GM12864 (cell line): Measurements from ENCODE around the gene SCN4B.

ENCODE experiments used
- DNase-seq: peaks from one replicate; pipeline ENCODE4 v3.0.0-alpha.2; 2011; ENCODE audit warnings: low read depth
- H3K4me3 ChIP-seq: 2 replicates; pipeline ENCODE4 v1.5.1; 2011; ENCODE audit warnings: mild to moderate bottlenecking, low read depth, low read length, control low read depth
- CTCF ChIP-seq: IDR thresholded peaks from 2 replicates; pipeline ENCODE4 v1.5.1; 2011; ENCODE audit warnings: low read depth, mild to moderate bottlenecking, moderate library complexity, low read length, control low read depth, inconsistent platforms; ENCODE audit errors: missing control alignments

Gene SCN4B

DNA sequence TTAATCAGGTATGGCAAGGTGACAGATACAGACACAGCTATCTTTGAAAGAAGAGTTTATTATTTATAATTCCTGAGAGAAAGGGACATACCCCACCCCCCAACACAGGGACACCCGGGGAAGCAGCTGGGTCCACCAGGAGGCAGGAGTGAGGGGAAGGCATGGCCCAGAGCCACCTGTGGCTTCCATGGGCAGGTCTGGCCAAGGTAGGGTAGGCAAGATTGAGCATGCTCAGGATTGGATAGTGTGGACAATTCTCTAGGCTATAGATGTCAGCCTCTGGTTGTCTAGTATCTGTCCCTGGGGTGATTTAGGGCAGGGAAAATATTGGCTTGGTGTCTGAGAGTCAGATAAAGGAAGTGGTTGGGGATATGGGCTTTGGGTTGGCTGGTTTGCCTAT lies 38.4 kb downstream of the SCN4B start:
- no peak for TF ChIP-seq CTCF
- H3K4me3 ChIP-seq, result no peak overlapping the region
- DNase-seq, result no peak

GRCh38 chr11:118112711-118113430 lies 39.8 kb downstream of the SCN4B start:
- H3K4me3 ChIP-seq, result no peak overlapping the region
- no peak for DNase-seq
- TF ChIP-seq CTCF, result no peak

DNA sequence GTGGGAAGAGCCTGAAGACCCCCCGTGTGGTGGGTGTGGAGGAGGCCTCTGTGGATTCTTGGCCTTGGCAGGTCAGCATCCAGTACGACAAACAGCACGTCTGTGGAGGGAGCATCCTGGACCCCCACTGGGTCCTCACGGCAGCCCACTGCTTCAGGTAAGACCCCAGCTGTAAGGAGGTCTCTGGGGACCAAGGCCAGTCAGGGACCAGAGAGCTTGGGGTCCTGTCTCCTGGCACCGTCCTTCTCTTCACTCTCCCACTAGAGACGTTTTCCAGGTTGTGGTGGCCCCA lies 40.9 kb downstream of the SCN4B start:
- H3K4me3 ChIP-seq, result no peak overlapping the region
- no peak for TF ChIP-seq CTCF
- DNase-seq, result no peak

GRCh38 chr11:118111019-118111743 lies 41.4 kb downstream of the SCN4B start:
- no peak for DNase-seq
- H3K4me3 ChIP-seq, result no peak overlapping the region
- TF ChIP-seq CTCF, result no peak

DNA sequence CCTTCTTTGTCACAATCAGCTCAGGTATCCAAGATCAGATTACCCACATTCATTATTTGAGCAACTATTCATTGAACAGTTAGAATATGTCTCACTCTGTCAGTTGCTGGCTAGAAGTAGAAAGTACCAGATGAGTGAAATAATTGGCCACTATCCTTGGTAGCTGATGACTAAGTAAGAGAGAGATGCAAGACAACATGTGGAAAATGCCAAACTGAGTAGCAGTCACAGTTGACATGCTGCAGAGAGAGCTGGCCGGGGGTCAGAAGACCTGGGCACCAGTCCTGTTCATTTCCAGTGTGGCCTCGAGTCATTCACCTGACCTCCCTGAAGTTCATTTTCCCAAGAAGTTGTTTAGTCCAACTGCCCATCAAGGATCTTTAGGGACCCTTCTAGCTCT lies 43.4 kb downstream of the SCN4B start:
- no peak for DNase-seq
- TF ChIP-seq CTCF, result no peak
- H3K4me3 ChIP-seq, result no peak overlapping the region

- no peak for TF ChIP-seq CTCF
- no peak for DNase-seq
- no peak overlapping the region for H3K4me3 ChIP-seq
These were observed 44.1 kb downstream of the SCN4B start for GRCh38 chr11:118108513-118108912.
